ELF-1 (cell line): ENCODE data around the gene GEMIN5.
"Not testable (repeated sequence)": the region's sequence is repeated elsewhere in the genome, so short reads cannot be mapped to it uniquely, and the experiment has no call there.

ENCODE experiments used
- DNase-seq: peaks from one replicate; pipeline ENCODE4 v3.0.0-alpha.2; 2016; ENCODE audit warnings: low read depth, low spot score

The GEMIN5 gene

GRCh38 chr5:154944716-154945115 lies 6.7 kb upstream of the GEMIN5 start:
- no peak for DNase-seq

- DNase-seq: no peak
Measured at GRCh38 chr5:154943527-154943926, 5.5 kb upstream of the GEMIN5 start.

- DNase-seq: peak; percentile 94
Measured at GRCh38 chr5:154940772-154941620, 3.0 kb upstream of the GEMIN5 start, which contains the start of gene MRPL22. Gene MRPL22 (plus strand): TSS chr5:154941073. CDS start chr5:154941111, 38 bp downstream.

GRCh38 chr5:154940375-154940771 lies 2.4 kb upstream of the GEMIN5 start:
- no peak for DNase-seq

- not testable (repeated sequence) for DNase-seq
Measured at GRCh38 chr5:154939387-154939786, 1.4 kb upstream of the GEMIN5 start.

- no peak for DNase-seq
Measured at GRCh38 chr5:154937186-154937717, 759 bp downstream of the GEMIN5 start.

GRCh38 chr5:154934881-154935280 lies 3.1 kb downstream of the GEMIN5 start:
- DNase-seq: no peak

- DNase-seq: no peak
Measured at GRCh38 chr5:154933537-154933936, 4.5 kb downstream of the GEMIN5 start.

- no peak for DNase-seq
Measured at GRCh38 chr5:154923441-154924430, 14.3 kb downstream of the GEMIN5 start.

GRCh38 chr5:154917757-154918156 lies 20.3 kb downstream of the GEMIN5 start:
- no peak for DNase-seq

- no peak for DNase-seq
Measured at GRCh38 chr5:154916874-154917273, 21.1 kb downstream of the GEMIN5 start.

GRCh38 chr5:154905601-154906000 lies 32.4 kb downstream of the GEMIN5 start:
- not testable (repeated sequence) for DNase-seq

- DNase-seq: no peak
Measured at GRCh38 chr5:154901913-154902312, 36.1 kb downstream of the GEMIN5 start.

- DNase-seq: no peak
Measured at GRCh38 chr5:154901276-154901675, 36.7 kb downstream of the GEMIN5 start.

- DNase-seq: no peak
Measured at GRCh38 chr5:154900066-154900465, 37.9 kb downstream of the GEMIN5 start.

- no peak for DNase-seq
Measured at GRCh38 chr5:154899151-154899816, 38.7 kb downstream of the GEMIN5 start.

GRCh38 chr5:154898210-154898609 lies 39.8 kb downstream of the GEMIN5 start:
- no peak for DNase-seq

- DNase-seq: no peak
Measured at GRCh38 chr5:154896562-154897165, 41.3 kb downstream of the GEMIN5 start.

- no peak for DNase-seq
Measured at GRCh38 chr5:154895606-154896561, 42.1 kb downstream of the GEMIN5 start.

- DNase-seq: no peak
Measured at GRCh38 chr5:154893381-154893780, 44.6 kb downstream of the GEMIN5 start.
